RWPE2 (cell line): ENCODE measurements around the gene LRRTM4.

Experiments used
- ATAC-seq: fragments of 200-7000 bp; cut with Tn5 transposase; 3 replicates; pipeline ENCODE4 v1.9.1; 2021; ENCODE audit warnings: low read depth
- DNase-seq: peaks from one replicate; pipeline ENCODE4 v3.0.0-alpha.2; 2020; ENCODE audit warnings: low spot score
- H3K27ac ChIP-seq: fragments of 450-650 bp; 2 replicates; pipeline ENCODE4 v1.5.1; 2017; ENCODE audit warnings: mild to moderate bottlenecking; ENCODE audit not compliant: poor library complexity, severe bottlenecking
- H3K27me3 ChIP-seq: fragments of 250-450 bp; sonication (Bioruptor Pico); 2 replicates; pipeline ENCODE4 v1.5.1; 2021; ENCODE audit warnings: mild to moderate bottlenecking, moderate library complexity; ENCODE audit not compliant: insufficient read depth, poor library complexity, severe bottlenecking
- H3K36me3 ChIP-seq: fragments of 250-450 bp; sonication (Bioruptor Pico); 2 replicates; pipeline ENCODE4 v1.5.1; 2020; ENCODE audit warnings: low read depth, mild to moderate bottlenecking, moderate library complexity
- H3K4me1 ChIP-seq: fragments of 250-450 bp; sonication (Bioruptor Pico); 2 replicates; pipeline ENCODE4 v1.5.1; 2021; ENCODE audit warnings: mild to moderate bottlenecking, moderate library complexity; ENCODE audit not compliant: insufficient read depth, poor library complexity, severe bottlenecking
- H3K4me3 ChIP-seq: fragments of 250-450 bp; sonication (Bioruptor Pico); 2 replicates; pipeline ENCODE4 v1.5.1; 2021; ENCODE audit warnings: mild to moderate bottlenecking, moderate library complexity; ENCODE audit not compliant: severe bottlenecking
- H3K9me3 ChIP-seq: fragments of 250-450 bp; sonication (Bioruptor Pico); 2 replicates; pipeline ENCODE4 v1.5.1; 2021; ENCODE audit warnings: mild to moderate bottlenecking, moderate library complexity; ENCODE audit not compliant: severe bottlenecking
- CTCF ChIP-seq: fragments of 450-650 bp; IDR thresholded peaks from one replicate; pipeline ENCODE4 v1.5.1; 2017; ENCODE audit warnings: mild to moderate bottlenecking, moderate library complexity; ENCODE audit not compliant: poor library complexity, severe bottlenecking

The LRRTM4 gene

GRCh38 chr2:77479895-77480294, 42.3 kb downstream of the LRRTM4 start:
- no peaks in the 10 kb centered on the region for H3K9me3 ChIP-seq
- H3K27ac ChIP-seq = no peak overlapping the region
- H3K27me3 ChIP-seq = no peaks in the 10 kb centered on the region
- H3K4me3 ChIP-seq = no peak overlapping the region
- ATAC-seq (no peak), DNase-seq (no peak)
- no peaks in the 10 kb centered on the region for H3K36me3 ChIP-seq
- no peak for TF ChIP-seq CTCF
- no peaks in the 10 kb centered on the region for H3K4me1 ChIP-seq

- DNase-seq (no peak), ATAC-seq (no peak)
- H3K36me3 ChIP-seq = no peaks in the 10 kb centered on the region
- H3K27me3 ChIP-seq = peaks cover 3% of the 10 kb centered on the region
- H3K27ac ChIP-seq = no peak overlapping the region
- H3K9me3 ChIP-seq = no peaks in the 10 kb centered on the region
- no peak for TF ChIP-seq CTCF
- no peak overlapping the region for H3K4me3 ChIP-seq
- H3K4me1 ChIP-seq = no peaks in the 10 kb centered on the region
Observed at GRCh38 chr2:77479395-77479794, 42.8 kb downstream of the LRRTM4 start.

- no peak for TF ChIP-seq CTCF
- Histone ChIP-seq H3K36me3 (no peaks in the 10 kb centered on the region), H3K4me1 (no peaks in the 10 kb centered on the region), H3K4me3 (no peak overlapping the region), H3K27me3 (peaks cover 7% of the 10 kb centered on the region), H3K27ac (no peak overlapping the region), H3K9me3 (no peaks in the 10 kb centered on the region)
- ATAC-seq (no peak), DNase-seq (no peak)
Observed at GRCh38 chr2:77470096-77470495, 52.1 kb downstream of the LRRTM4 start.

GRCh38 chr2:77469106-77469505, 53.1 kb downstream of the LRRTM4 start:
- Histone ChIP-seq H3K4me1 (no peaks in the 10 kb centered on the region), H3K27ac (no peak overlapping the region), H3K4me3 (no peak overlapping the region), H3K36me3 (no peaks in the 10 kb centered on the region), H3K27me3 (peaks cover 4% of the 10 kb centered on the region), H3K9me3 (no peaks in the 10 kb centered on the region)
- DNase-seq = no peak
- ATAC-seq = no peak
- no peak for TF ChIP-seq CTCF

GRCh38 chr2:77459840-77460239, 62.3 kb downstream of the LRRTM4 start:
- no peak overlapping the region for H3K27ac ChIP-seq
- DNase-seq (no peak), ATAC-seq (no peak)
- no peaks in the 10 kb centered on the region for H3K27me3 ChIP-seq
- no peaks in the 10 kb centered on the region for H3K4me1 ChIP-seq
- H3K9me3 ChIP-seq = no peaks in the 10 kb centered on the region
- no peak for TF ChIP-seq CTCF
- no peaks in the 10 kb centered on the region for H3K36me3 ChIP-seq
- no peak overlapping the region for H3K4me3 ChIP-seq
